Urinary bladder (tissue), 4 donors: Measurements from ENCODE around the gene ARSA. TPM values are rescaled to one million over a fixed set of nuclear protein-coding genes. Genes with fewer than 3 reads are reported as not detected.
"Not testable (repeated sequence)": the region's sequence is repeated elsewhere in the genome, so short reads cannot be mapped to it uniquely, and the experiment has no call there.

Experiments used
- DNase-seq: peaks from one replicate; pipeline ENCODE4 v3.0.0-alpha.2; 2015; ENCODE audit errors: extremely low spot score
- H3K27ac ChIP-seq: one replicate; pipeline ENCODE4 v1.5.1; 2013; ENCODE audit warnings: low read depth, mild to moderate bottlenecking, moderate library complexity
- H3K36me3 ChIP-seq: one replicate; pipeline ENCODE4 v1.6.1; 2013; ENCODE audit warnings: mild to moderate bottlenecking, moderate library complexity; ENCODE audit not compliant: insufficient read depth
- H3K4me1 ChIP-seq: one replicate; pipeline ENCODE4 v1.6.1; 2013; ENCODE audit warnings: mild to moderate bottlenecking, moderate library complexity; ENCODE audit not compliant: insufficient read depth
- H3K4me3 ChIP-seq: one replicate; pipeline ENCODE4 v1.5.1; 2013; ENCODE audit warnings: low read depth, low read length
- WGBS: extraction: QIAGEN DNeasy Blood & Tissue Kit; methylation state at CpG from one replicate; pipeline ENCODE4 v1.1.7; 2013; 5-methylcytosine and 5-hydroxymethylcytosine counted together
- polyA plus RNA-seq: library from polyadenylated mRNA; stranded (reverse); fragments of 200-250 nt; gene quantifications from one replicate; pipeline ENCODE4 v1.2.3, GENCODE V29; 2013
- total RNA-seq: library from RNA; depleted of rRNA; stranded (reverse); fragments of >200 nt; gene quantifications from one replicate; pipeline ENCODE4 v1.2.3, GENCODE V29; 2014
- donor health status: healthy with polysubstance abuse.
- donor health status: healthy.

ARSA gene
- total and polyA plus RNA-seq, 2 donors: 8.7 to 36.3 TPM

GRCh38 chr22:50621948-50622722 is 5.8 kb downstream of the ARSA start:
- Histone ChIP-seq H3K36me3 (peaks cover 2% of the 10 kb centered on the region), H3K27ac (peak overlapping the region; percentile 53), H3K4me1 (no peaks in the 10 kb centered on the region), H3K4me3 (no peak overlapping the region)
- 28% methylated on average over 18 of the region's 18 CpGs for WGBS
- DNase-seq: no peak

DNA sequence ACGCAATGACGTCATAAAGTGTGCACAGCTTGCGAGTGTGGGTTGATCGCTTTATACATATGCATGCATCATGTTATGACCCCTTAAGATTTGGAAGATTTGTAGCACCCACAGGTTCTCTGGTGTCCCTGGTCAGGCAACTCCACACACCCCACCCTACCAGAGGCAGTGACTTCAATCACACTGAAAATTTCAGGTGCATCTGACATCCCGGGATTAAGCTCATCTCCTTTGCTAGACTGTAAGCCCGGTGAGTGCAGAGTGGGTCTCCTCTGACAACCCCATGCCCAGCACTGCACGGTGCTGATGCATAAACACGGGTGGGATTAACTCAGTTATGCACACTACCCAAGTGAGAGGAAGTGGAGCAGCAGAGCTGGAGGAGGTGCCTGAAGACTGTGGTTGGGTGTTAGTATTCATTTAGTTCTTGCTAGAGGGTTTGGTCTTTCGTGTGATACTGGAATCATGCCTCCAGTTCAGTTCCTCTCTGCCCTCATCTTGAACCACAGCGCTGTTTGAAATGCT is 6.5 kb downstream of the ARSA start:
- H3K4me3 ChIP-seq: no peak overlapping the region
- no peaks in the 10 kb centered on the region for H3K4me1 ChIP-seq
- WGBS: 32% methylated on average over 10 of the region's 10 CpGs
- no peak for DNase-seq
- no peak overlapping the region for H3K27ac ChIP-seq
- peaks cover 2% of the 10 kb centered on the region for H3K36me3 ChIP-seq

- WGBS: 13% methylated on average over 25 of the region's 25 CpGs
- peaks cover 2% of the 10 kb centered on the region for H3K36me3 ChIP-seq
- no peak overlapping the region for H3K27ac ChIP-seq
- peak; percentile 88 for DNase-seq
- peak overlapping the region; percentile 0 for H3K4me3 ChIP-seq
- H3K4me1 ChIP-seq: no peaks in the 10 kb centered on the region
Observed at GRCh38 chr22:50620593-50621355, 7.2 kb downstream of the ARSA start.

DNA sequence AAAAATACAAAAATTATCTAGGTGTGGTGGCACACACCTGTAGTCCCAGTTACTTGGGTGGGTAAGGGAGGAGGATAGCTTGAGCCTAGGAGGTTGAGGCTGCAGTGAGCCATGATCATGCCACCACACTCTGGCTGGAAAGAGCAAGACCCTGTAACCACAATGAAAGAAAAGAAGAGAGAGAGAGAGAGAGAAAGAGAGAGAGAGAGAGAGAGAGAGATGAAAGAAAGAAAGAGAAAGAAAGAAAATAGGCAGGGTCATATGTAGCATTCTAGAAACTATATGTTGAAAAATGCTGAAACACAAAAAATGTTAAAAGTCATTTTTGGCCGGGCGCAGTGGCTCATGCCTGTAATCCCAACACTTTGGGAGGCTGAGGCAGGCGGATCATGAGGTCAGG is 13.7 kb downstream of the ARSA start:
- H3K4me3 ChIP-seq, H3K36me3 ChIP-seq, H3K27ac ChIP-seq, H3K4me1 ChIP-seq, DNase-seq: not testable (repeated sequence)
- 94% methylated on average over 3 of the region's 3 CpGs for WGBS

GRCh38 chr22:50613291-50613981 is 14.5 kb downstream of the ARSA start:
- no peak for DNase-seq
- no peaks in the 10 kb centered on the region for H3K36me3 ChIP-seq
- no peak overlapping the region for H3K4me3 ChIP-seq
- H3K4me1 ChIP-seq: no peaks in the 10 kb centered on the region
- 70% methylated on average over 22 of the region's 22 CpGs for WGBS
- no peak overlapping the region for H3K27ac ChIP-seq

- Histone ChIP-seq H3K4me1 (no peaks in the 10 kb centered on the region), H3K4me3 (no peak overlapping the region), H3K27ac (no peak overlapping the region), H3K36me3 (no peaks in the 10 kb centered on the region)
- 28% methylated on average over 31 of the region's 31 CpGs for WGBS
- no peak for DNase-seq
Observed at GRCh38 chr22:50612528-50613221, 15.3 kb downstream of the ARSA start.

- no peak overlapping the region for H3K4me3 ChIP-seq
Observed at GRCh38 chr22:50612168-50612527, 15.8 kb downstream of the ARSA start.

DNA sequence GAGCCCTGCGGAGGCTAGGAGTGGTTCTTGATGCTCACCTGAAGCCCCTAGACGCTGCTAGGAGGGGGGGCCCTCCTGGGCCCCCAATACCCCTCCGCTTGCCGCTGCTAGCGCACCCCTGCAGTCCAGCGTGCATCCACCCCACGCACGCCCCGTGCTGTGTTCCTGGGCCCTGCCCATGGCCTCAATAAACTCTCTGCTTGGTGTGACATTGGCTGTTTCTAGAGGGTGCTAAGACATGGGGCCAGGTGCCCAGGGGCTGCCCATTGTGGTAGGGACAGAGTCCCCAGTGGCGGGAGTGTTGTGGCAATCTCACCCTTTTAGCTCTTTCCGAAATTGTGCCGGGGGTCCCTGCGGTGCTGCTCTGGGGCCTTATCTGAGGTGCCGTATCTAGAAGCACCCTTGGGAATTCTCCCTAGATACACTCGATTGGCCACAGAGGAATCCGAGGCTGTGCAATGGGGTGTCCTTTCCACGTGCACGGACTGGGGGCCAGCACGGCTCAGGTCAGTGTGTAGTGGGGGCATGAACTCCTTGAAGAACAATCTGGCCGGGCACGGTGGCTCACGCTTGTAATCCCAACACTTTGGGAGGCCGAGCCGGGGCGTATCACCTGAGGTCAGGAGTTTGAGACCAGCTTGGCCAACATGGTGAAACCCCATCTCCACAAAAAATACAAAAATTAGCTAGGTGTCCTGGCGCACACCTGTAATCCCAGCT is 16.5 kb downstream of the ARSA start:
- 89% methylated on average over 26 of the region's 26 CpGs for WGBS
- H3K27ac ChIP-seq: no peak overlapping the region
- no peaks in the 10 kb centered on the region for H3K36me3 ChIP-seq
- H3K4me3 ChIP-seq: no peak overlapping the region
- DNase-seq: no peak
- no peaks in the 10 kb centered on the region for H3K4me1 ChIP-seq

More at GRCh38 chr22:50612168-50612527, 15.8 kb downstream of the ARSA start:
- no peak overlapping the region for H3K27ac ChIP-seq
- no peaks in the 10 kb centered on the region for H3K36me3 ChIP-seq
- 41% methylated on average over 6 of the region's 6 CpGs for WGBS
- H3K4me1 ChIP-seq: no peaks in the 10 kb centered on the region
- no peak for DNase-seq

GRCh38 chr22:50610581-50610980 is 17.4 kb downstream of the ARSA start:
- DNase-seq: no peak
- no peak overlapping the region for H3K4me3 ChIP-seq
- WGBS: 89% methylated on average over 17 of the region's 17 CpGs

DNA sequence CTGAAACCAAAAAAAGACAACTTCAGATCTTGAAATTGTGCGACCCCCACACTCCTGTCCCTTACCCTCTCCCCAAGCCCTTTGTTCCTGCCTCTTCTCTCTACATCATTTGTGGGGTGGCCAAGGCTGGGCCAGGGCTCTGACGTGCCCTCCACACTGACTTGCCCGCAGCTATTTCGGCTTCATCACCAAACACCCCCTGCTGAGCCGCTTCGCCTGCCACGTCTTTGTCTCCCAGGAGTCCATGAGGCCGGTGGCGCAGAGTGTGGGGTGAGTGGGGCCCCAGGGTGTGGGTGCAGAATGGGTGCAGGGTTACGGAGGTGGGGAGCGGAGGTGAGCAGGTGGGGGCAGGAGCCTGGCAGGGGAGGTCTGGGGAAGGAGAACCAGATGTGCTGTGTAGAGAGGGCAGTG is 17.9 kb downstream of the ARSA start:
- 83% methylated on average over 11 of the region's 11 CpGs for WGBS

More at GRCh38 chr22:50610581-50610980, 17.4 kb downstream of the ARSA start:
- no peaks in the 10 kb centered on the region for H3K36me3 ChIP-seq
- no peak overlapping the region for H3K27ac ChIP-seq
- no peaks in the 10 kb centered on the region for H3K4me1 ChIP-seq

DNA sequence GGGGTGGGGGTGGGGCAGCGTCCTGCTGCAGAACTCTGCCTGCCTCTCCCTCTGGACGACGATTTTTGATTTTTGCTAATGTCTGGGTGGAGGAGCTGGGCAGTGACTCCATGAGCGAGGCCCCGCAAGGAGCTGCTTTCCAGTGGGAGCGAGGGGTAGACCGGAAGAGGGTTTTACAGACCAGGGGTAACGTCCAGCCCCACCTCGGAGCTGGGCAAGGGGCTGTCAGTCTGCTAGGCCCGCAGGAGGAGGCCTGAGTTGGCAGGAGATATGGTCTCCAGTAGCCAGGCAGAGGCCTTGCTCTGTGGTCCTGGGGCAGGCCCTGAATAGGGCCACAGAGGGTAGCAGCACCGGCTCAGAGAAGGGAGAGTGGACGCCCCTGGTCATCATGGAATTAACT is 18.4 kb downstream of the ARSA start:
- Histone ChIP-seq H3K4me1 (no peaks in the 10 kb centered on the region), H3K27ac (no peak overlapping the region), H3K4me3 (no peak overlapping the region), H3K36me3 (no peaks in the 10 kb centered on the region)
- WGBS: 69% methylated on average over 12 of the region's 12 CpGs
- no peak for DNase-seq

More for the DNA sequence above, 17.9 kb downstream of the ARSA start:
- Histone ChIP-seq H3K27ac (no peak overlapping the region), H3K4me3 (no peak overlapping the region), H3K4me1 (no peaks in the 10 kb centered on the region), H3K36me3 (no peaks in the 10 kb centered on the region)
- no peak for DNase-seq

- DNase-seq: no peak
- H3K27ac ChIP-seq: no peak overlapping the region
- WGBS: 84% methylated on average over 10 of the region's 10 CpGs
- H3K4me3 ChIP-seq: no peak overlapping the region
- no peaks in the 10 kb centered on the region for H3K36me3 ChIP-seq
- H3K4me1 ChIP-seq: no peaks in the 10 kb centered on the region
Observed at GRCh38 chr22:50608996-50609395, 19.0 kb downstream of the ARSA start.
